Measurements from ENCODE around the gene SEMA5B.

SEMA5B gene

DNA sequence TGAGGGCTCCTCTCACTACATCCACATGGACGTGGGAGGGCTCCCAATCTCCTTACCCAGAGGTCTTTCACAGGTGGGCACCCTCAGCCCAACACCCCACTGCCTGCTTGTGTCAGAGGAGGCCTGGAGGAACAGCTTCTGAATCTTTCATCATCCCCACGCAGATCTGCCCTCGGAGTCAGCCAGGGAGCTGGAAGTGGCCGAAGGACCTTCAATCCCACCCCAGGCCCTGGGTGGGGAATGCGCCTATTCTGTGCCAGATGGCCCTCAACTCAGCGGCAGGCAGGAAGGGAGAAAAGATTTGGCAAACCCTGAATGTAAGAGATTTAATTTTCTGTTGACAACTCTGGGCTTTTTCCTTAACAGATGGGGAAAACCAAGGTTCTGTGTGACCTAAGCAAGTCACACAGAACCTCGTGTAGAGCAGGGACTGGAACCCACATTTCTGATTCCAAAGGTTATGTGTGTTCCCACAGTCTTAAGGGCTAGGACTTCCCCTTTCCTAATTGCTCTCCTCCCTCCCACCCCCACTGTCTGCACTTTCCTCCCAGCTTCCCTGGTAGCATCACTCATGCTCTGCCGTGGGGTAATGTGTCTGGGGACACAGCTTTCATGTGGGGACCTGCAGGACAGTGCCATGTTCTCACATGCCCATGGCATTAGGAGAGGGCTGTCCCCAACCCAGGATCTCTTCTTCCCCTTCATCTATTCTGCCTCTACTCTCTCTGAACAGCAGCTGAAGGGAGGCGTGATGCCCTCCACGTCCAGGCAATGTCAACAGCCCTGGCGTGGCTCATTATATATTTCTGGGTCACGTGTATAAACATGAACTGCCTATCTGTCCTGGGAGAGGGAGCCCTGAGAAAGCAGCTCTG, 98.1 kb downstream of the SEMA5B start:
- CTCF ChIA-PET, result interaction anchor here (0.6 kb wide), 1 partner anchor 1383 kb away, joined by 3 read pairs; no protein-coding TSS in a partner anchor
- POLR2A ChIA-PET, result no interaction called here
- DNase-seq (ENCODE audit: extremely low spot score), result no peak
- TF ChIP-seq ELF4 (IDR thresholded peaks at IDR 0.05) (no peak), SUZ12 (IDR thresholded peaks at IDR 0.05) (no peak)
- TF ChIP-seq, protein P1, sequence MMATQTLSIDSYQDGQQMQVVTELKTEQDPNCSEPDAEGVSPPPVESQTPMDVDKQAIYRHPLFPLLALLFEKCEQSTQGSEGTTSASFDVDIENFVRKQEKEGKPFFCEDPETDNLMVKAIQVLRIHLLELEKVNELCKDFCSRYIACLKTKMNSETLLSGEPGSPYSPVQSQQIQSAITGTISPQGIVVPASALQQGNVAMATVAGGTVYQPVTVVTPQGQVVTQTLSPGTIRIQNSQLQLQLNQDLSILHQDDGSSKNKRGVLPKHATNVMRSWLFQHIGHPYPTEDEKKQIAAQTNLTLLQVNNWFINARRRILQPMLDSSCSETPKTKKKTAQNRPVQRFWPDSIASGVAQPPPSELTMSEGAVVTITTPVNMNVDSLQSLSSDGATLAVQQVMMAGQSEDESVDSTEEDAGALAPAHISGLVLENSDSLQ (IDR thresholded peaks at IDR 0.05), result no peak

DNA sequence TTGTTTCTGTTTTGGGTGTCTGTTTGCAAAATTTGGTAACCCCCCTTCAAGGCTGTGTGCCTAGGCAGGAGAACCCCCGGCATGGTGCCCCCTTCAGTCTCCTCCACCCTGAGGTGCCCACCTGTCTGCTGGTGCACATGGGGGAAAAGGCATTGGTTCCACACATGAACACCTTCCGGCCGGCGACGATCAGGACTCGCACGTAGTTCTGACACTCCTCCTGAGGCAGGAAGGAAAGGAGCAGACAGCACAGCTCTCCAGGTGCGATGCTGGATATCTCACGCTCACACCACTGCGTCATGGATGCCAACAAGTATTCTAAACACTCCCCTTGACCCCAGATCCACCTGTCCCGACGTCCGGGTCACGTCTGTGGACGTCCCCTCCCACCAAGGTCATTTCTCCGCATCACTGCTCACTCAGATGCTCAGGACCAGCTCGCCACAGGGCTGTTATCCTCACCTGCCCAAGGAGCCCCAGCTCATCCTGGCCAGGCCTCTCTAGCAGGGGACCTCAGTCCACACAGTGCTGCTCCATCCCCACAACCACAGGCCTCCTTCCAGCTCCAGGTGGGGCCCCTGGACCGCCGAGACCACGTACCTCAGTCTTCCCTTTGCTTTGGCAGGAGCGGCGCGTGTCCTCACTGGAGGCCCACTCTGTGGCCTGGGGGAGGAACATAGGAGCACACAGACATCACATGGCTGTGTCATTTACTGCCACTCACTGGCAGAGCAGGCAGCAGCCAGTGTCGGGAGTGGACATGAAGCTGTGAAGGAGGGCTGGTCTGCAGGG, 99.0 kb downstream of the SEMA5B start:
- no peak for TF ChIP-seq ZNF384 (IDR thresholded peaks at IDR 0.05)
- TF ChIP-seq HDGF (IDR thresholded peaks at IDR 0.05; ENCODE audit: borderline replicate concordance), result no peak
- TF ChIP-seq ELF4 (IDR thresholded peaks at IDR 0.05), result no peak
- TF ChIP-seq SP1 (IDR thresholded peaks at IDR 0.05), result no peak
- TF ChIP-seq ARNT (IDR thresholded peaks at IDR 0.05), result no peak
- TF ChIP-seq TARDBP (IDR thresholded peaks at IDR 0.05), result no peak
- no peak for TF ChIP-seq L3MBTL2 (conservative IDR thresholded peaks at IDR 0.05)
- TF ChIP-seq BHLHE40 (IDR thresholded peaks at IDR 0.05; ENCODE audit: borderline replicate concordance), result no peak
- TF ChIP-seq FOXA1 (IDR thresholded peaks at IDR 0.05), result no peak
- TF ChIP-seq NFRKB (IDR thresholded peaks at IDR 0.05), result no peak
- TF ChIP-seq FOXM1 (IDR thresholded peaks at IDR 0.05; ENCODE audit: borderline replicate concordance), result no peak
- no peak for TF ChIP-seq CTBP1 (IDR thresholded peaks at IDR 0.05; ENCODE audit: borderline replicate concordance)
- ChIA-PET POLR2A (no interaction called here), CTCF (no interaction called here)
- DNase-seq (ENCODE audit: extremely low spot score), result no peak

DNA sequence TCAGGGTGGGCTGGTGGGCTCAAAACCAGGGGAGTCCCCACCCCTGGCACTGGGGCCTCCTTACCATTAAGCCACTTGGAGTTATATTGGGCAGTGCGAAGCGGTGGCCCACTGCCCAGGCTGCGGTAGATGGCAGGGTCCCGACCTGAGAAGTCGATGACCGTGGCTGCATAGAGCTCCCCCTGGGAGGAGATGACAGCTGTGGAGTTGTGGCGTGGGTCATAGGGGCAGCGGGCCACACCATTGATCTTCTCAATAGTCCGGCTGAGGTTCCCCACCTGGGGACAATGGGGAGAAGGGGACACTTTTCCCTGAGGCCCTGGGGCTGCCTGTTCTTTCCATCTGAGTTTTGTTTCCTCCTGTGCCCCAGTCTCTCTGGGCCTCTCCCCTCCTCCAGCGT, 99.8 kb downstream of the SEMA5B start:
- DNase-seq (ENCODE audit: extremely low spot score), result no peak
- POLR2A ChIA-PET, result no interaction called here
- TF ChIP-seq HDGF (IDR thresholded peaks at IDR 0.05; ENCODE audit: borderline replicate concordance) (no peak), LEF1 (IDR thresholded peaks at IDR 0.05; ENCODE audit: borderline replicate concordance) (no peak), NFRKB (IDR thresholded peaks at IDR 0.05) (no peak), L3MBTL2 (conservative IDR thresholded peaks at IDR 0.05) (no peak), SUZ12 (IDR thresholded peaks at IDR 0.05) (no peak), ZNF384 (IDR thresholded peaks at IDR 0.05) (no peak), SP1 (IDR thresholded peaks at IDR 0.05) (no peak), ARNT (IDR thresholded peaks at IDR 0.05) (no peak), ELF4 (IDR thresholded peaks at IDR 0.05) (no peak), CTBP1 (IDR thresholded peaks at IDR 0.05; ENCODE audit: borderline replicate concordance) (no peak), FOXM1 (IDR thresholded peaks at IDR 0.05; ENCODE audit: borderline replicate concordance) (no peak), FOXK2 (IDR thresholded peaks at IDR 0.05) (no peak), TARDBP (IDR thresholded peaks at IDR 0.05) (no peak), BHLHE40 (IDR thresholded peaks at IDR 0.05; ENCODE audit: borderline replicate concordance) (no peak), FOXA1 (IDR thresholded peaks at IDR 0.05) (no peak)
- TF ChIP-seq, protein P1 (IDR thresholded peaks at IDR 0.05), result no peak
- CTCF ChIA-PET, result no interaction called here

DNA sequence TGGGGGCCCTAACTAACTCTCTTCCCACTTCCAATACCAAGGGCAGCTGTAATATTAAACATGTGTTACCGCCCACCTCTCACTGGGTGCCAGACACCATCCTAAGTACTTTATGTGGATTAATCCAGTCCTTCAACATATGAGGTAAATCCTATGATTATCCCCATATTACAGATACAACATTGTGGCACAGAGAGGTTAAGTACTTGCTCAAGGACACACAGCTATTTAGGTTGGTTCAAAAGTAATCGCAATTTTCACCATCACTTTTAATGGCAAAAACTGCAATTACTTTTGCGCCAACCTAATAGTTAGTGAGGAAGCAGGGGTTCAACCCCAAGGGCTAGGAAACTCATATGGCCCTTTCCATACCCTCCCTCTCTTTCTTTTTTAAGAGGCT, 100.8 kb downstream of the SEMA5B start:
- no peak for DNase-seq (ENCODE audit: extremely low spot score)
- ChIA-PET POLR2A (interaction anchor here (1.6 kb wide), 1 partner anchor 275 kb away, joined by 4 read pairs; the partner anchor contains the start of gene SEC22A), CTCF (interaction anchor here (0.8 kb wide), 1 partner anchor 16 kb away, joined by 4 read pairs; no protein-coding TSS in a partner anchor)
- TF ChIP-seq CTBP1 (IDR thresholded peaks at IDR 0.05; ENCODE audit: borderline replicate concordance) (no peak), NFRKB (IDR thresholded peaks at IDR 0.05) (no peak), L3MBTL2 (conservative IDR thresholded peaks at IDR 0.05) (no peak), FOXA1 (IDR thresholded peaks at IDR 0.05) (no peak), BHLHE40 (IDR thresholded peaks at IDR 0.05; ENCODE audit: borderline replicate concordance) (no peak), FOXM1 (IDR thresholded peaks at IDR 0.05; ENCODE audit: borderline replicate concordance) (no peak), ARNT (IDR thresholded peaks at IDR 0.05) (no peak), SUZ12 (IDR thresholded peaks at IDR 0.05) (no peak), SP1 (IDR thresholded peaks at IDR 0.05) (no peak), HDGF (IDR thresholded peaks at IDR 0.05; ENCODE audit: borderline replicate concordance) (no peak), ZNF384 (IDR thresholded peaks at IDR 0.05) (no peak), ELF4 (IDR thresholded peaks at IDR 0.05) (no peak)
- TF ChIP-seq, protein P1 (IDR thresholded peaks at IDR 0.05), result no peak

DNA sequence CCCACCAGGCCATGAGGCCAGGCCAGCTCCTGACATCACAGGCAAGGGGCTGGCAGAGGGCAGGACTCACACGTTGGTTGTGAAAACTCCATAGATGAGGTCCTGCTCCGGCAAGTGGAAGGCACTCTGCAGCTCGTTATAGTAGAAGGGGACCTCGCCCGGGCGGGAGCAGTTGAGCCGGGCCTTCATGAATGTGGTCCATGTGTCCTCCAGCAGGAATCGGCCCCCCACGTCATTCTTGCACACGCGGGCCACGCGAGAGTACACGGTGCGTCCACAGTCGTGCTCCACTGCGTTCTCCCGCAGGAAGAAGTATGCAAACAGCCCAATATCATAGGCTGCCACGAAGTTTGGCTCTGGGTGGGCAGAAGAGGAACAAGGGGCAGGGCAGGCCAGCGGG, 101.2 kb downstream of the SEMA5B start:
- ChIA-PET POLR2A (interaction anchor here (1.6 kb wide), 1 partner anchor 275 kb away, joined by 4 read pairs; the partner anchor contains the start of gene SEC22A), CTCF (interaction anchor here (0.8 to 1.2 kb wide), 2 partner anchors 14 to 16 kb away, joined by 4 read pairs; no protein-coding TSS in a partner anchor)
- no peak for DNase-seq (ENCODE audit: extremely low spot score)
- no peak for TF ChIP-seq BHLHE40 (IDR thresholded peaks at IDR 0.05; ENCODE audit: borderline replicate concordance)
- no peak for TF ChIP-seq SP1 (IDR thresholded peaks at IDR 0.05)
- TF ChIP-seq HDGF (IDR thresholded peaks at IDR 0.05; ENCODE audit: borderline replicate concordance), result no peak
- no peak for TF ChIP-seq SUZ12 (IDR thresholded peaks at IDR 0.05)
- TF ChIP-seq, protein P1 (IDR thresholded peaks at IDR 0.05), result no peak
- TF ChIP-seq L3MBTL2 (conservative IDR thresholded peaks at IDR 0.05), result no peak
- TF ChIP-seq FOXK2 (IDR thresholded peaks at IDR 0.05), result no peak
- TF ChIP-seq ARNT (IDR thresholded peaks at IDR 0.05), result no peak
- TF ChIP-seq ZNF384 (IDR thresholded peaks at IDR 0.05), result no peak
- TF ChIP-seq NFRKB (IDR thresholded peaks at IDR 0.05), result no peak
- TF ChIP-seq ELF4 (IDR thresholded peaks at IDR 0.05), result no peak
- TF ChIP-seq FOXM1 (IDR thresholded peaks at IDR 0.05; ENCODE audit: borderline replicate concordance), result no peak
- no peak for TF ChIP-seq TARDBP (IDR thresholded peaks at IDR 0.05)
- TF ChIP-seq FOXA1 (IDR thresholded peaks at IDR 0.05), result no peak
- TF ChIP-seq CTBP1 (IDR thresholded peaks at IDR 0.05; ENCODE audit: borderline replicate concordance), result no peak

Measured in HEK293T (cell line).